ENCODE measurements around the gene MUC4. TPM values are rescaled to one million over a fixed set of nuclear protein-coding genes. Genes with fewer than 3 reads are reported as not detected.
A peak's percentile ranks its signal among the peaks of the same experiment; 100 is the strongest.
"Not testable (repeated sequence)": the region's sequence is repeated elsewhere in the genome, so short reads cannot be mapped to it uniquely, and the experiment has no call there.

Gene MUC4
- total and polyA plus RNA-seq, 9 donors, result 0.02 to 0.99 (median 0.31) TPM; not detected in 2

- Histone ChIP-seq H3K36me3 (no peaks in the 10 kb centered on the region), H3K4me1 (ENCODE audit: insufficient read depth) (no peaks in the 10 kb centered on the region), H3K27ac (no peak overlapping the region), H3K9me3 (no peaks in the 10 kb centered on the region), H3K27me3 (no peaks in the 10 kb centered on the region), H3K4me3 (no peak overlapping the region)
- DNase-seq, result no peak
- TF ChIP-seq POLR2A (IDR thresholded peaks at IDR 0.05), result no peak
- no peak for TF ChIP-seq CTCF (IDR thresholded peaks at IDR 0.05)
- TF ChIP-seq EP300 (IDR thresholded peaks at IDR 0.05), result no peak
- 82 to 89% (median 84%) methylated on average over 4 of the region's 4 CpGs for WGBS, 3 donors
- intact Hi-C loops (cut with DNase I), result no loop called here
Measured at GRCh38 chr3:195790901-195791300, 20.8 kb downstream of the MUC4 start.

GRCh38 chr3:195788711-195789581, 22.8 kb downstream of the MUC4 start:
- DNase-seq, result peak in 1 of 5 donors; percentile 10
- TF ChIP-seq CTCF (IDR thresholded peaks at IDR 0.05), result no peak
- no peak for TF ChIP-seq POLR2A (IDR thresholded peaks at IDR 0.05)
- TF ChIP-seq EP300 (IDR thresholded peaks at IDR 0.05), result no peak
- Histone ChIP-seq H3K36me3 (no peaks in the 10 kb centered on the region), H3K9me3 (no peaks in the 10 kb centered on the region), H3K27me3 (no peaks in the 10 kb centered on the region), H3K27ac (no peak overlapping the region), H3K4me3 (no peak overlapping the region), H3K4me1 (ENCODE audit: insufficient read depth) (no peaks in the 10 kb centered on the region)
- intact Hi-C loops (cut with DNase I), result no loop called here
- WGBS, 3 donors, result 86 to 91% (median 90%) methylated on average over 25 to 26 of the region's 26 CpGs

GRCh38 chr3:195785781-195786405, 25.8 kb downstream of the MUC4 start:
- intact Hi-C loops (cut with DNase I); H3K9me3 ChIP-seq; H3K4me1 ChIP-seq (ENCODE audit: insufficient read depth); DNase-seq; H3K4me3 ChIP-seq; H3K27ac ChIP-seq; H3K36me3 ChIP-seq; H3K27me3 ChIP-seq: not testable (repeated sequence)
- WGBS, 3 donors, result 93 to 94% (median 93%) methylated on average over 21 of the region's 21 CpGs

- H3K27me3 ChIP-seq; H3K9me3 ChIP-seq; DNase-seq; H3K4me1 ChIP-seq (ENCODE audit: insufficient read depth); H3K4me3 ChIP-seq; intact Hi-C loops (cut with DNase I); H3K27ac ChIP-seq; H3K36me3 ChIP-seq: not testable (repeated sequence)
- WGBS, 3 donors, result 92 to 94% (median 94%) methylated on average over 14 of the region's 14 CpGs
Measured at GRCh38 chr3:195784031-195784430, 27.7 kb downstream of the MUC4 start.

GRCh38 chr3:195781236-195781635, 30.5 kb downstream of the MUC4 start:
- intact Hi-C loops (cut with DNase I); DNase-seq; H3K4me1 ChIP-seq (ENCODE audit: insufficient read depth): not testable (repeated sequence)

GRCh38 chr3:195777975-195778374, 33.8 kb downstream of the MUC4 start:
- DNase-seq, result no peak
- no peak overlapping the region for H3K4me3 ChIP-seq
- no peak overlapping the region for H3K27ac ChIP-seq
- 74 to 85% (median 75%) methylated on average over 11 of the region's 11 CpGs for WGBS, 3 donors
- intact Hi-C loops (cut with DNase I), result no loop called here
- no peaks in the 10 kb centered on the region for H3K4me1 ChIP-seq (ENCODE audit: insufficient read depth)
- H3K27me3 ChIP-seq, result no peaks in the 10 kb centered on the region
- H3K9me3 ChIP-seq, result no peaks in the 10 kb centered on the region
- TF ChIP-seq POLR2A (IDR thresholded peaks at IDR 0.05), result no peak
- TF ChIP-seq EP300 (IDR thresholded peaks at IDR 0.05), result no peak
- no peak for TF ChIP-seq CTCF (IDR thresholded peaks at IDR 0.05)
- H3K36me3 ChIP-seq, result no peaks in the 10 kb centered on the region

More at GRCh38 chr3:195781236-195781635, 30.5 kb downstream of the MUC4 start:
- H3K4me3 ChIP-seq, H3K27me3 ChIP-seq, H3K36me3 ChIP-seq, H3K9me3 ChIP-seq, H3K27ac ChIP-seq: not testable (repeated sequence)
- 82 to 94% (median 87%) methylated on average over 12 of the region's 12 CpGs for WGBS, 3 donors
